SW 1271 (cell line): ENCODE results near the gene PRDM2.

Experiments
- DNase-seq, 2 experiments: peaks; one replicate each; lab custom pipeline; 2025; lab: John Stamatoyannopoulos, UW

Gene PRDM2

DNA sequence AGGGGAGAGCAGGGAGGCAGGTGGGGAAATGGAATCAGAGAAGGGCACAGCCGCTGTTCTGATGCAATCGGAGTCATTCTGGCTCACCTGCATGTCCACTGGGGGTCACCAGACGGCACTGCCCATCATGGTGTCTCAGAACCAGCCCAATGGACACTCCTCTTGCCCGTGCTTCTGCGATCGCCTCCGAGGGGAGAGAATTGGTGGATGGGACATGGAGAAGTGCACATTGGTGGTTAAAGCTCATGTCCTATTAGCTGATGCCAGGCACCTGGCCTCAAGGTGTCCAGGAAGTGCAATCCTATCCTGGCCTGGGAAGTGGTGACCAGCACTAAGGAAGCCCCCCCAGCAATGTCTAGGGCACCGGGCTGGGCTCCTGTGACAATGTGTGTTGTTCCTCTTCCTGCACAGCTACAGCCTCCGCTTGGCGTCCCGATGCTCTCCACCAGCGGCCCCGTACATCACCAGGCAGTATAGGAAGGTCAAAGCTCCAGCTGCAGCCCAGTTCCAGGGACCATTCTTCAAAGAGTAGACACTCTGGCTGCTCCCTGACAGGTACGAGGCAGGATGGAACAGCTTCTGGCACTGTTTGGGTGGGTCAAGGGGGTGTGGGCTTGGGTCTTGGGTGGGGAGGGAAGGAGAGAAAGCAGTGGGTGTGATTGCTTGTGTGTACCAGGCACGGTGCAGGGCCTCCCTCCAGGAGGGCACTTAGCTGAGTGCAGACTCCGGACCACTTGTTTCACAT is 116.2 kb downstream of the PRDM2 start:
- DNase-seq = no peak

- DNase-seq = no peak
Observed at GRCh38 chr1:13817906-13818305, 117.9 kb downstream of the PRDM2 start.

- no peak for DNase-seq
Observed at GRCh38 chr1:13818926-13819325, 118.9 kb downstream of the PRDM2 start.

DNA sequence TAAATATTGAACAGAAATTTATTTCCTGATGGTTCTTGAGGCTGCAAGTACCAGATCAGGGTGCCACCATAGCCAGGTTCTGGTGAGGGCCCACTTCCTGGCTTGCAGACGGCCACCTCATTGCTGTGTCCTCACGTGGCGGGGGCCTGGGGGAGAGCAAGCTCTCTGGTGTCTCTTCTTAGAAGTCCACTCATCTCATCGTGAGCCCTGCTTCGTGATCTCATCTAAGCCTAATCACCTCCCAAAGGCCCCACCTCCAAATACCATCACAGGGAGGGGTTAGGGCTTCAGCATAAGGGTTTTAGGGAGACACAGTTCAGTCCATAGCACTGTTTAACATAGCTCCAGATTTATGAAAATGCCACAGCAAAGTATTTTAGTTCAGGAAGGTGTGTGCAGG is 119.7 kb downstream of the PRDM2 start:
- no peak for DNase-seq

DNA sequence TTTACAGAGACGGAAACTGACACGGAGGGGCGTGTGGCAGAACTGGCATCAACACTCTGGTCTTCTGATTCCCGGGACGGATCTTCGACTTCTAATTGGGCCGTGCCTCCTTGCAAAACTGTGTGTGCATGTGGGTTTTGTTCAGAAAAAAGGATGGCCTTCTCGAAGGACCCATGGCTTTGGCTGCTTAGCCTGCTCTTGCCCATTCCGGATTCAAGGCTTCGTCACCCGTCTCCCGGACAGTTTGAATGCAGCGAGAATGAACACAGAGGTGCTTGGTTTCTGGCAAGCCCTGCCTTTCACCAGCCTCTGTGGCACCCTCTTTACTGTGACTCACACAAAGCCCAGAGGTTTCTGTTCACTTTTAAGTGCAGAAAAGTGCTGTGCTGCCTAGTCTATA is 120.1 kb downstream of the PRDM2 start:
- DNase-seq = no peak

DNA sequence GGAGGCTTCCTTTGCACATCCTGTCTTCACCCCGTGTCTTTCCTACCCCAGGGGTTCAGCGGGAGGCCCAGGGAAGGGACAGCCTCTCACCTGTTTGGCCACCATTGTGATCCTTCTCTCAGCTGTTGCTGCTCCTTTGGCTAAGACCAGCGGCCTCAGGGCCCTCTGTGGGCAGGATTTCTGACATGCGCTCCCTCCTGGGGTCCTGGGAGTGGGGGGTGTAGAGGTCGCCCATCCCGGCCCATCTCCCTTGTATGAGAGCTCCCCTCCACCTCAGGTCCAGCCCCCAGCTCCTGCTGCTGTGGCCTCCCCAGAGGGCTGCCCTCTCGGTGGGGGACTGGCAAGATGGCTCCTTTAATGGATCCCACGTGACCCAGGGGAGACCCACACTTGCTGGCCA is 120.5 kb downstream of the PRDM2 start:
- DNase-seq = no peak

DNA sequence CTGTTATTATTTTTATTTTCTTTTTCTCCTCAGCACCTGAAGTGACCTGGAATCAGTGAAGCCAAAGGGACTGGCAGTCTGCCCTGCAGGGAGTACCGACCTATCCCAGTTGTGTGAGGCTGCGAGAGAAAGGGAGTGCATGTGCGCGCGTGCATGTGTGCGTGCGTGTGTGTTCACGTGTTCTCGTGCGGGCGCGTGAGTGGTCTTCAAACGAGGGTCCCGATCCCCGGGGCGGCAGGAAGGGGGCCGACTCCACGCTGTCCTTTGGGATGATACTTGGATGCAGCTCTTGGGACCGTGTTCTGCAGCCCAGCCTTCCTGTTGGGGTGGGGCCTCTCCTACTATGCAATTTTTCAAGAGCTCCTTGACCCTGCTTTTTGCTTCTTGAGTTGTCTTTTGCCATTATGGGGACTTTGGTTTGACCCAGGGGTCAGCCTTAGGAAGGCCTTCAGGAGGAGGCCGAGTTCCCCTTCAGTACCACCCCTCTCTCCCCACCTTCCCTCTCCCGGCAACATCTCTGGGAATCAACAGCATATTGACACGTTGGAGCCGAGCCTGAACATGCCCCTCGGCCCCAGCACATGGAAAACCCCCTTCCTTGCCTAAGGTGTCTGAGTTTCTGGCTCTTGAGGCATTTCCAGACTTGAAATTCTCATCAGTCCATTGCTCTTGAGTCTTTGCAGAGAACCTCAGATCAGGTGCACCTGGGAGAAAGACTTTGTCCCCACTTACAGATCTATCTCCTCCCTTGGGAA is 123.3 kb downstream of the PRDM2 start:
- DNase-seq = no peak

GRCh38 chr1:13823936-13824335 is 123.9 kb downstream of the PRDM2 start:
- DNase-seq = no peak

DNA sequence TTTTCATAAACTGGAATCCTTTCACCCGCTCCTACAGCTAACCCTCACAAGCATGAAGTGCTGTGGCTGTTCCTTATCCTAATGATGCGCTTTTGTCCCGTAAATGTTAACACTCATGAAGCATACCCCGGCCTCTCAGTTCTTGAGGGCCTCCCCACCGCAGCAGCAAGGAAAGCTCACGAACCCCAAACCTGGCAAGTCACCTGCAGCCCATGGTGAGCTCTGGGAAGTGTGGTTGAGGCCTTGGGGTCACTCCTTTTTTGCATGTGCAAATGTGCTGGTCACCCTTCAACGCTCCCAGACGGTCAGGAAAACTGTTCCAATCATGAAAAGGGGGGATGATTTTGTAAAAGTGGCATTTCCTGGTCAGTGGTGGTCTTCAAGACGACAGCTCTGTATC is 124.6 kb downstream of the PRDM2 start:
- no peak for DNase-seq

DNA sequence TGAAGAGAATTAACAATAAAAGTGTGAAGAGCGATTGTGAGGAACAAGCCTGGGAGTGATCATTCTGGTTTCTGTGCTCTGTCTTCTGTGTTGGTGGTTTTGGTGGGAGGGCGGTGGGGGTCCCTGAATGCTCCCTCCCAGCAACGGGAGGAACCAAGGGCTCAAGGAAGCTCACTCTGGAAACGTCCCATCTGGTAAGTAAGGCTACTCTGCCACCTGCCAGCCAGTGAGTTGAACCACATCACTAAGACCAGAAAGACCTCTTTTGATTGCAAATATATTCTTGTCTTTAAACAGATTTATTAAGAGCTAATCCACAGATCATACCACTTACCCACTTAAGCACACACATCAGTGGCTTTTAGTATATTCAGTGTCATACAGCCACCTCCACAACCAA is 125.0 kb downstream of the PRDM2 start:
- DNase-seq = no peak

GRCh38 chr1:13826009-13826408 is 126.0 kb downstream of the PRDM2 start:
- no peak for DNase-seq

GRCh38 chr1:13826591-13826990 is 126.6 kb downstream of the PRDM2 start:
- DNase-seq = no peak

DNA sequence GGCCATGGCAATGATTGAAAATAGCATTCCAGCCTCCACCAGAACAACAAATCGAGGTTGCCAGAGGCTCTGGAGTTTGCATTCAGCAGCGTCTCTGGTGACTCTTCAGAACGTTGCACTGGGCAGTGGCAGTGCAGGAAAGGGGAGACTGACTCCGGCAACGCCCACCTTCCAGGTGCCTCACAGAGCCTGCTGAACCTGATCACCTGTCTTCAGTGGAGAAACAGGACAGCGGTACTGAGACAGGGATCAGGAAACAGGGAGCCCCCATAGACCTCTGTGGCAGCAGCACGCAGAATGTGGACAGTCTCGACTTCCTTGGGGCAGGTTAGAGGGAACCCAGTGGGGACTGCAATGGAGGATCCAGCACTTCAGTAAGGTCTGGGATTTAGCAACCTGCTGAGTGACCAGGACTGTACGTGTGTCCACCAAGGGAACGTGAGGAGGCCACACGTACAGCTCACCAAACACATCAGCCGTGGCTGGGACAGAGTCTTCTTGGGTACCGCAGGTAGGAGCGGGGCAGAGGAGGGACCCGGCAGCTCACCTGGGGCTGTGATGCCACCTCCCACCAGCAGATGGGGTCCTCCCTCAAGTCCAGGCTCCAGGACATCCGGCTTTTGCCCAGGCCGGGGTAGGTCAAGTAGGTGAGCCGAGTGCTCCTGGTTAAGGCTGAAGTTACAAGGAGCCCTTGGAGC is 128.6 kb downstream of the PRDM2 start:
- no peak for DNase-seq

- no peak for DNase-seq
Observed at GRCh38 chr1:13829152-13829769, 129.3 kb downstream of the PRDM2 start.

- DNase-seq = no peak
Observed at GRCh38 chr1:13830170-13830569, 130.2 kb downstream of the PRDM2 start.

- no peak for DNase-seq
Observed at GRCh38 chr1:13830616-13831280, 130.8 kb downstream of the PRDM2 start.

DNA sequence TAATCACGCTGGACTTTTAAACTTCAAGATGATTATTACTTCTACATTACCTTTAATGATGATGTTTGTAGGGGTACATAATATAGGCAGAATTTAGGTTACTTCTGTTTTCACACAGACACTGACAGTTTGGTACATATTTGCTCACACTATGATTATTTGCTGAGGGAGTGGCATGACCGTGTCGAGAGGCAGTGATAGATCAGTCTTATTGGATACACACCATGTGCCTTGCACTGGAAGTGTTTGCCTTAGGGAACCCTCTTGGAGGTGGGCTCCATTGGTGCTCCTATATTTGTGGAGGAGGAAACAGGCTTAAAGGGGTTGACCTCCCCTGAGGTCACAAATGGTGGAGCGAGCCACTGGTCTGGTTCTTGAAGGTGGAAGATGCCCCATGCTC is 132.1 kb downstream of the PRDM2 start:
- DNase-seq = no peak

DNA sequence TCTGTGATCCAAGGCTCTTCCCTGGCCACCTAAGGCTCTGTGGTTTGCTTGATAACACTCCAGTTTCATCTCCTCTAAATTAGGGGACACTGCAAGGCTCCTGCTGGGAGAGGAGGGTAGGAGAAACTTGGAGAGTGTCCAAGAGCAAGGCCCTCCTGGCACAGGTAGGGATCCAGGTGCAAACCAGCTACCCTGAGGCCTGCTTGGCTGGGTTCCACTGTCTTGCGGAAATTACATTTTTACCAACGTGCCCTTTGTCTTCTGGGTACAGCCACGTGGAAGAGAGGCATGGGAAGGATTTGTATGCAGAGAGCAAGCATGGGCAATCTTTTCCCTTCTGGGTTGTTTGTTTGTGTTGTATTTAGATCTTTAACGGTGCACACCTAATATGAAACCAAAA is 132.5 kb downstream of the PRDM2 start:
- DNase-seq = no peak

DNA sequence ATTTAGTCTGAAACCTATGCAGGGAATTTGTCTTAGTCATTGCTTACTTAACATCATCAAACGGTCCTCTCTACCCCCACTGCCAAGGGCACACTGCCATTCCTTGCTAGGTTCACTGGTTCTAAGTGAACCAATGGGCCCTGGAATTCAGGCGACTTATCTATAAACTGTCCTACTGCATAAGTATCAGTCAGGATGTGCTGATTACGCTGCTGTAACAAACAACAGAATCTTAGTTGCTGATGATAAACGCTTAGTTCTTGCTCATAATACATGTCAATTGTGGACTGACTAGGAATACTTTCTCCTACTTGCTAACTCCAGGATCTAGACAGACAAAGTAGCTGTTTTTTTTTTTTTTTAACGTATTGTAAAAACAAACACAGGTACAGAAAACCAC is 136.1 kb downstream of the PRDM2 start:
- DNase-seq = no peak

GRCh38 chr1:13836631-13837030 is 136.6 kb downstream of the PRDM2 start:
- no peak for DNase-seq

GRCh38 chr1:13838236-13838635 is 138.2 kb downstream of the PRDM2 start:
- no peak for DNase-seq

GRCh38 chr1:13842497-13842896 is 142.5 kb downstream of the PRDM2 start:
- no peak for DNase-seq
